GM19035 (cell line): ENCODE measurements around the gene BPGM.

Source experiments
- ATAC-seq: cut with Tn5 transposase; IDR thresholded peaks from one replicate; pipeline ENCODE4 v1.9.1; 2021; ENCODE audit not compliant: unreplicated experiment

BPGM gene

DNA sequence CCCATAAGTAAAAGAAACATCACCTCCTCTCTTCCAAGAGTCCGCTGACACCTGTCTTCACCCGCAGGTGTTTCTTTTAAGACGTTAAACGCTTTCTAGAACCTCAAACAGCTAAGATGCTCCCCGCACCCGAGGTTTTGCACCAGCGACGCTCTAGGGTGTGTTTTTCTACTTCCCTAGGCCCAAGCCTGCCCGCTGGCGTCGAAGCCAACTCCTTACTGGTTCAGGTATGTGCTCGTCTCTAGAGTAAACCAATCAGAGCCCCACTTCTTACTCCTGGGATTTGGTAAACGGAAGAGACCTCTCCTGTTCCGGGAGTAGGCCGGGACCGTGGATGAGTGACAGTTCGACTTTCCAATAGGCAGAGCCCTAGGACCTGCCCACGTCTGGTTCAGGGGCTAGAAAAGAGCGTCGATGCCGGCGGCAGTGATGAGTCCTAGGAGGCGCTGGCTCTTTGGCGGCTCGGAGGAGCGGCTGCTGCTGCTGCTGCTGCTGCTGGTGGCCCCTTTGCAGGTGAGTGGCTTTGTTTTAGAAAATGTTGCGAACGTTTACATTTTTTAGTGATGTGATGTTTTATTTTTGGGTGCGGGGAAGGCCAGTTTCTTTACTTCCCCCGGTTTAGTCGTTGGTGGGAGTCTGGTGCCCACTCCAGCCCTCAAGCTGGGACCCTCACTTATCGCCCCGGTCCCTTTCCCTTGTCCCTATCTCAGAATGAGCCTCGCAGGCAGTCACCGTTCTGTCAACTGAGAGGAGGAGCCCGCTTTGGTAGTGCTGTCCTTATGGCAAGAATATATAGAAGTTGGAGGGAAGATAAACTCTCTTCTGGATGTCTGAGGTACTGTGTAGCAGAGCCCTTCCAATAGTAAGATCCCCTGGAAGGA is at the start of gene BPGM:
BPGM (plus strand) TSS at position 429 of the 881 bp plus-strand sequence. CDS start 14,655 bp downstream, outside the sequence.
- ATAC-seq, result peak; percentile 98

DNA sequence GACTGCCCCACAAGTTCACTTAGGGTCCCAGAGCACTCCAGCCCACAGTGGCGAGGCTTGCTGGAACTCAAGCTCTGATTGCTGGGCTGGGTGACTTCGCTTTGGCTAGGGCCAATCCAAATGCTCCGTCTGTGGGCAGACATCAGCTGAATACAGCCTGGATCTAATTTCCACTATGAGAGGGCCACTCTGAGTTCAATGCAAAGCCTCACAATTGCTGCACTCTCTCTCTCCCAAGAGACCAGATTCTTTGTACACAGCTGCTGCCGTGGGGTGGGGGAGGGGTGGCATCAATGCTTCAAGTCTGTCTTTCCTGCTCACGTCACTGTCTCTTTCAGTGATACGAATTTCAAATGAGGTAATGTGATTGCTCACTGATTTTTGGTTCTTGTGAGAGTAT is 47.3 kb upstream of the BPGM start:
- no peak for ATAC-seq

DNA sequence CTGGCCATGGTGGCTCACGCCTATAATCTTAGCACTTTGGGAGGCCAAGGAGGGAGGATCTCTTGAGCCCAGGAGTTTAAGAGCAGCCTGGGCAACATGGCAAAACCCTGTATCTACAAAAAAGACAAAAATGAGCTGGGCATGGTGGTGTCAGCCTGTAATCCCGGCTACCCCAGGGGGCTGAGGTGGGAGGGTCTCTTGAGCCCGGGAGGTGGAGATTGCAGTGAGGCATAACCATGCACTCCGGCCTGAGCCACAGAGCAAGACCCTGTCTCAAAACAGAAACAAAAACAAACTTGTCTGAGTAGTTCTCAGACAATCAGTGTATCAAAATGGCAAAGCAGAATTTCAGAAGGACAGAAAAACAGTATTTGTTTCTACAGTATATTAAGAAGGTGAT is 45.2 kb upstream of the BPGM start:
- no peak for ATAC-seq

DNA sequence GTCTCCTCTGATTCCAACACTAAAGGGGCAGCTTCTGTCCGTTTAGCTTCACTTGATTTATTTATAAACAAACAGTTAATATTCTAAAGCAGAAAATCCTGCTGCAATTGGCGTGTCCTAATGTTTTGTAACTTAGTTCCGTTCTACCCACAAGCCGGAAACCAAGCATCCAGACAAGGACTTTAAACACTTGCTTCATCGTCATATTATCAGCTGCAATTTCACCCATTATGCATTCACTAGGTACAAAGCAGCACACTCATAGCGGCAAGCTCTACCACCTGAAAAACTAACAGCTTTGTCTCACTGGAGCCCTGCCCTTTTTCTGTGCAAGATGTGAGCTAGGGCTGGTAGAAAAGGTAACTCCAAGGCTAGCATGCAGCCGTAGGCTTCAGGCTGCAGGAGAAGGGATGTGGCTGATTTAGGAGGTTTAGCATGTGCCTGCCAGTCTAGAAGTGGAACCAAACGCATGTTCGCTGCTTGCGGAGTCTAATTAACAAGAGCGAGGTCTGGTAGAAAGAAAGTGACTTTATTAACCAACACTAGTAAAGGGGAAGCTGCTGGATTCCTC is 43.7 kb upstream of the BPGM start:
- no peak for ATAC-seq

DNA sequence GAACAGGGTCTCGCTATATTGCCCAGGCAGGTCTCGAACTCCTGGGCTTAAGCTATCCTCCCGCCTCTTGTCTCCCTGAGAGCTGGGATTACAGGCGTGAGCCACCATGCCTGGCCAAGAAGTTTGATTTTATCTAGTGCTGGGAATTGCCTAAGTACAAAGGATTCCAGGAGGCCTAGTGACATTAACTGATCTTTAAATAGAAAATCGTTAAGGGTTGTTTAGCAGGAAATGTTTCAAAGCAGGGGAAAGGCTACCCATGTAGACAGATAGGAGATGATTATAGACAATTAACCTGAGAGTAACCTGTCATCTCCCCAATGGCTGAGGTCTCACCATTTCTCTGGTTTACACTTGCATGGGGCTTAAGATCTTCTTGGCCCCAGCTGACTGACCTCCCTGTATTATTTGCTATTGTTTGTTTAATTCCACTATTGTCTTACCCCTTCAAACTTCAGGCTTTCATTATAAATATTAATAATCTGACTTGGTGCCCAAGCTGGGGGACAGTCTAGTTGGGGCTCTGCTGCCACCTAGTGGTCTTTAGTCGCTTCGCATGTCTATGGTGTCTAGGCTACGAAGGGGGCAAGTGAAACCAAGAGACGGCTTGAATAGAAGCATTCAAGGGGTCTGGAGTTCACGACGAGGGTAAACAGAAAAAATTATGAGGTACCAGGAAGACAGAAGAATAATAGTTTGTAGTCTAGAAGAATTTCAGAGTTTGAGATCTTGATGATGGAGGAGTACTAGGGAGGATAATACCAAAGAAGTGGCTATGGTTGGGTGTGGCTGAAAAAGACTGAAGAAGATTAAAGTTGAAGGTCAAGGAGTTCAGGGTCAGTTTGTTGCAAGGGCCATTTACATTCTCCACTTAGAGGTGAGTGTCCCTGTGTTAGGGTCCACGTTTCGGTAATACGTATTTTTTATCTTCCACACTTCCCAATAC is 40.4 kb upstream of the BPGM start:
- ATAC-seq, result peak; percentile 85

DNA sequence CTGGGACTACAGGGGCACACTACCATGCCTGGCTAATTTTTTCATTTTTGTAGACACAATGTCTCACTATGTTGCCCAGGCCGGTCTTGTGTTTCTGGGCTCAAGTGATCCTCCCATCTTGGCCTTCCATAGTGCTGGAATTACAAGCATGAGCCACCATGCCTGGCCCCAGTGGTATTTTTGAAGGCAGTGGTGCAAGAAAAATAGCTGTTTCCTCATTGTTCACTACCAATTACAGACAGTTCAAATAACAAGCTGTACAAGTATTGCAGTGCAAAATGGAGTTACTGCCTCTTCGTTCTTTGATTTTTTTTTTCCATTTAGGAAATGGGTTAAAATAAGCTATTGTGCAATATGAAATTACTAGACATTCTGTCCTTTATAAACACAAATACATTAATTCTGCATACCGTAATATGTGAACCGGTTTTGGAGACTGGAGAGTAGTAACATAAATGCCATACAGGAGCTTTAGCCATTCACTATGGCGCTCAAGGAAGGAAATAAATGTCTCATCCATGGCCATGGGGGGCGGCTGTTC is 35.0 kb upstream of the BPGM start:
- ATAC-seq, result no peak

DNA sequence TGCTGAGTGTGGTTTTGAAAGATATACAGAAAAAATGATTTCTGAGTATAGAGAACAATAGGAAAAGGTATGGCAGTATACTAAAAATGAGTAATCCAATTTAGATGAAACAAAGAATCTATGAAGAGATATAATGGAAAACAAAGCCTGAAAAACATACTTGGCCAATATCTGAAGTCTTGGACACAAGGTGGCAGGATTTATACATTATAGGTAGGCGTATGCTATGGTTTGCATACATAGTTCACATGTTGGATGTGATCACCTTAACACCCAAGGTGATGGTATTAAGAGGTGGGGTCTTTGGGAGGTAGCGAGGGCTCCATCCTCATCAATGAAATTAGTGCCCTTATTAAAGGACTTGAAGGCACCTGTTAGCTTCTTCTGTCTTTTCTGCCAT is 34.5 kb upstream of the BPGM start:
- ATAC-seq, result no peak

DNA sequence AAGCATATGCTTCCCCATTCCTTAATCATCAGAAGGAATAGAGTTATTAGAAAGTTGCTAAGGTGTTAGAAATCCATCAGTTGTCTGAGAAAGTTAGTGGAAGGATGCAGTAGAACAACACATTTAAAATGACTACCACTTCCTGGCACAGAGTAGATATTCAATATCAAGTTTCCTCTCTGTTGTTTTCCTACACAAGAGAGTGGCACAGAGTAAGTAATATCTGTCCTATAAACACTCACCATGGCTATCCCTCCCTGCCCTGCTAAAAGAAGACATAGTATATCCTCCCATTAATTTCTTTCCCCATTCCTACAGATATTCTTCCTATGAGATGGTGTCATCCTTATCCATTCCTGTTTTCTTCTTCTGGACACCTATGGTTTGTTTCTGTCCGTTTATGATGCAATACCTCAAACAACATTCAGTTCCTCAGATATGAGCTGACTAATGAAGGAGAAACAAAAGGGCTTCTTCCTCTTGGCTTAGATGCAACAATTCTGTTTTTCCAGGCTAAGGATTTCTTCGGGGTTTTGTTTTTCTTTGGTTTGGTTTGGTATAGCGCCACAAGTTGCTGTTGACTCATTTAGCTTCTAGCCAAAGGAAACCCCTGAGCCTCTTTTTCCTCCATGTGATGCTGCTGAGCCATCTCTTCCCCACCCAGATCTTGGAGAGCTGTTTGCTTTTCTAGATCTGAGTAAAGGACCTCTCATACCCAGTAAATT is 32.9 kb upstream of the BPGM start:
- ATAC-seq, result no peak

DNA sequence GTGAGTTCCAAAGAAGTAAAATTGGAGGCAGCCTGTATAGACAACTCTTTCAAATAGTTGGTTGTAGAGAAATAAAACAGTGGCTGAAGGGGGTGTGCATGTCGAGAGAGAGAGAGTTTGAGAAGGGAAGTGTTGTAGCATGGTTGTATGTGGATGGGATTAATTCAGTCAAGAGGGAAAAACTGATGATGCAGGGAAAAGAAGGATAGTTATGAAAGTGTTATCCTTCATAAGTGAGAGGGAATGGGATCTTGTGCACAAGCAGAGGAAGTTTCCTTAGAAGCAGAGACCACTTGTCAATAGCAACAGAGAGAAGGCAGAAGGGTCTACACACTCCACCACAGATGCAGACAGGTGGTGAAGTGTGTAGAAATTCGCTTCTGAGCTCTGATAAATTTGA is 30.0 kb upstream of the BPGM start:
- no peak for ATAC-seq

DNA sequence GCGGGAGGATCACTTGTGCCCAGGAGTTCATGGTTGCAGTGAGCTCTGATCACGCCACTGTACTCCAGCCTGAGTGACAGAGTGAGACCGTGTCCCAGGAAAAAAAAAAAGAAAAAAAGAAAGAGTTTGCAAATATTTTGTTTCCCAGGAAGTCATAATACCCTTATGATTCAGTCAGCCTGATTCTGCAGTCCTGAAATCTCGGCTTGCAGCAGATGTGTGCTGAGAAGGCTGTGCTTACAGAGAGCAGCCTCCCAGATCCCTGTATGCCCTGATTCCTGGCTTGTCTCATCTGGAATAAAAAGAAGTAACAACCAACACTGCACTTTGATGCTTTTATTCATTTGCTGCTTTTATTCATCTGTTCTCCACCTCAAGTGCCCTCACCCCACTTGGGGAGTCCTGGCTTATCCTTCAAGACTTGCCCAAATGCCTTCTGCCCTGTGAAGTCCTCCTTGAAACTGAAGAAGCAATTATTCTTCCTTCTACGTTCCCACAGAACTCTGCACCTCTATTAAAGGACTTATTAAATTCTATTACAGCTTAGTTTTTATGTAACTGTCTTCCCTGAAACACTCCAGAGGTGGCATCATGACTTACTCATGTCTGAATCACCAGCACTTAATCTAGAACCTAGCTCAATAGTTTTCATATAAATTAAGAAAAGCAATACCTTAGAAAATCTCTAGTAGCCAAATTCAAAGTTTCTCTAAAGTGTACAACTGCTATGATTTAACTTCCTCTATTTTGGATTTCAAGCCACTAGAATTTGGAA is 27.7 kb upstream of the BPGM start:
- no peak for ATAC-seq

DNA sequence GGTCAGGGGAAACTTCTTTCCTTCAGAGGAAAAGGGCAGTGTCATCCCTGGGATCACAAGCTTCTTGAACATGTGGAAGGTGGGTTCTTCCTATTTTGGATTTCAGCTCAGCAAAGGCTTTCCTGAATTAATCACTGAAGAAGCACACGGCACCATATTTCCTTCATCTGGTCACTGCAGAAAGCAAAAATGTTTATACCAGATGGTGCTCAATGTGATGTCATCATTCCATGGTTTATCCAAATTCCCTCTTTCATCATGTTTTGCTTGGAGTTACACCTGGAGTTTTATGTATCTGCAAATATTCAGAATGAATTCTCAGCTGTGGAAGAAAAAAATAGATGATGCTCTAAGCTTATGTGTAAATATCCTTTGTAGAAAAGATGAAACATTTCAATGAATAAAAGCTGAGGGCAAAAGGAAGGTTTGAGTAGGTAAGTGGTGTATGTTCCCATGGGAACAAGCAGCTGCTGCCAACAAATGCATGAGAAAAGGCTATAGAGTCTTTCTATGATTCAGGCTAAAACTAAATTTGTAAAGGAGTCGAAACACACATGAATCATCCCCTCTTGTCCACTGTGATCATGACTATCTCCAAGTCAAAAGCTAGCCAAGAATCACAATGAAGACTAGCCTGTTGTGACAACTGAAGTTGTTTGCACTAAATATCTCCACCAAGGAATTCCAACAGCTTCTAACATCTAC is 26.9 kb upstream of the BPGM start:
- ATAC-seq, result no peak

DNA sequence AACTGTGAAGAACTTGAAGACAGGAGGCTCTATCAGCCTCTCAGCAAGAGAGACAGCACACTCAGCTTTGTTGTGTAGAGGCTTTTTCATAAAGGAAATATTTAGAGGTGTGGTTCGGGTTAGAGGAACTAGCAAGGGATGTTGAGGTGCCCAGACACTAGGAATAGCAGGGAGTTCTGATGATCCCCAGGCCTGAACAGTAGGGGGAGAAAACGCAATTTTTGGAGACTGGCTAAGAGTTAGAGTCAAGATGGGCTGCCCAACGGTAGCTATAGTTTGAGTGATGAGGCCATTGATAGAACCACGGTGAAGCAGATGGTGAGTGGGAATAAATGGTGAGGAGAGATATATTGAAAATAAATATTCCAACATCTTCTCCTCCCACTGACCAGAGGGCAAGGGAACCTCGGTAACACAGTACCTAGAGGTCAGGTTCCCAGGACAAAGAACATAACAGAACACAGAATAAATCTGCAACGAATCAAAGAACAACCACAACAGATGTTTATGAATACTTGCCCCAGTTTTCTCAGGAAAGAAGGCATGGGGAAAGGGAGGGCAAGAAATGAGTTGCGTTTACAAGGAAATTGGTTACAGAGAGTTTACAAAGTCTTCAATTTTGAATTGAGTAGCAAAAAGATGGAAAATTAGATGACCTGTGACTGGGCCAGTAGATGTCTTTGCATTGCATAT is 24.2 kb upstream of the BPGM start:
- ATAC-seq, result no peak

DNA sequence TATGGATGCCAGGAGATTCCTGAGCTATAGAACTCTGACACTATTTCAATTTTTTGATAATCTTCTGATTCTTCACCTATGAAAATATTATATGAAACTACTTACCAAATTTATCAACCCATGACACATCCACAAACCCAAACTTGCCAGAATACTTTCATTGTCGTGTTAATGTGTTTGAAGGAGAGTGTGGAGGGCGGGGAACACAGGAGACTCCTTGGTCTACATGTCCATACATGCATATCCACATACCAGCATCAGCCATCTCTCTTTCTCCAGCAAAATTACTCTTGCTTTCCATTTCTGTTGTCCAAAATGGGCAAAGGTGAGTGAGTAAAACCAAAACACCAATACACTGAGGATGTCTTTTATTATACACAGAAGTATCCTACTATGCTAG is 23.5 kb upstream of the BPGM start:
- ATAC-seq, result no peak

DNA sequence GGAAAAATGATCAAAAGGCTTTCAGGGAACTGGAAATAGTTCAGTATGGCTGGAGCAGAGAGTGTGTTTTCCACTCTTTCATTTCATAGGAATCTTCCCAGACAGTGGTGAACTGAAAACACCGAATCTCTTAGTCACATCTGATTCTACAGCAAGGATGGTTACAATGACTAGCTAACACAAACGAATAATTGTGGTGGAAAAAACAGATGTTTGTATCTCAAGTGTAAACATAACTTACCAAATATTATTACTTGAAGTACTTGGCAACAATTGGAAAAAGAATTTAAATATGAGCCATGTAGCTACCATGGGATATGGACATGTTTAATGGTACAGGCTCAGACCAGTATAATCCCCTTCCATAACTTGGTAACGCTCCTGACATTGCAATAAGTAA is 21.1 kb upstream of the BPGM start:
- no peak for ATAC-seq

DNA sequence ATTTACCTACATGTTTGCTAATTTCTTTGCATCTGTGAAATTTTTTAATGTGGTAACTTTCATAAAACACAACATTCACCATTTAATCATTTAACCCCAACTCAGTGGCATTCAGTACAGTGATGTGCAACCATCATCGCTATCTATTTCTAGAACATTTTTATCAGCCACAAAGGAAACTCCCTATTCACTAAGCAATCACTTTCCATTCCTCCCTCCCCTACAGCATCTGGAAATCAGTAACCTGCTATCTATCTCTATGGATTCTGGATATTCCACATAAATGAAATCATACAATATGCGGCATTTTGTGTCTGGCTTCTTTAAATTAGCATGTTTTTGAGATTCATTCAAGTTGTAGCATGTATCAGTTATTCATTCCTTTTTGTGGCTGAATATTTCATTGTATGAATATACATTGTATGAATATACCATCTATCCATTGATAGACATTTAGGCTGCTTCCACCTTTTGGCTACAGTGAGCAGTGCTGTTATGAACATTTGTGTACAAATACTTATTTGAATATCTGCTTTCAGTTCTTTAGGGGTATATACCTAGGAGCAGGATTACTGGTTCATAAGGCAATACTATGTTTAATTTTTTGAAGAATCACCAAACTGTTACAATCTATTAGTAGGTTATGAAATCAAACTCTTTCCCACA is 19.4 kb upstream of the BPGM start:
- no peak for ATAC-seq

DNA sequence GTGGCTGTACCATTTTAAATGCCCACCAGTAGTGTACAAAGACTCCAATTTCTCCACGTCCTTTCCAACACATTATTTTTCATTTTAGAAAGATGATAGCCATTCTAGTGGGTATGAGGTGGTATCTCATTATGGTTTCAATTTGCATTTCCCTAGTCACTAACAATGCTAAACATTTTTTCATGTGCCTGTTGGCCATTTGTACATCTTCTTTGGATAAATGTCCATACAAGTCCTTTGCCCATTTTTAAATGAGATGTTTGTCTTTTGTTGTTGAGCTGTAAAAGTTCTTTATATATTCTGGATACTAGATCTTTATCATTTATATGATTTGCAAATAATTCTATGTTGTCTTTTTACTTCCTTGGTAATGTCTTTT is 18.9 kb upstream of the BPGM start:
- no peak for ATAC-seq

DNA sequence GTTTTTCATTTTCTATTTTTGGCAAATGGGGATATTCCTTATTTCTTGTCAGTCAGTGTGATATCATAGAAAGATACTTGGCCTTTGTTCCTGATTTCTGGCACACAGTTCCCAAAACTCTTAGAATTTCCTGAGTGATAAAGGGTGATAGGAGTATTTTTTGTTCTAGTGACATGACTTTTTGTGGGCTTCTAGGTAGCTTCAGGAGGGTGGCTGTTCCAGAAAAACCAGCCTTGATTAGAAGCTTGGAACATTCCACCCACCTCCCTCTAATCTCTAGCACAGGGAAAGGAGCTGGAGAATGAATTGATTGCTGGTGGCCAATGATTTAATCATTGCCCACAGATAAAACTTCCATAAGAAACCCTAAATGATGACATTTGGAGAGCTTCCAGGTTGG is 17.2 kb upstream of the BPGM start:
- ATAC-seq, result no peak

DNA sequence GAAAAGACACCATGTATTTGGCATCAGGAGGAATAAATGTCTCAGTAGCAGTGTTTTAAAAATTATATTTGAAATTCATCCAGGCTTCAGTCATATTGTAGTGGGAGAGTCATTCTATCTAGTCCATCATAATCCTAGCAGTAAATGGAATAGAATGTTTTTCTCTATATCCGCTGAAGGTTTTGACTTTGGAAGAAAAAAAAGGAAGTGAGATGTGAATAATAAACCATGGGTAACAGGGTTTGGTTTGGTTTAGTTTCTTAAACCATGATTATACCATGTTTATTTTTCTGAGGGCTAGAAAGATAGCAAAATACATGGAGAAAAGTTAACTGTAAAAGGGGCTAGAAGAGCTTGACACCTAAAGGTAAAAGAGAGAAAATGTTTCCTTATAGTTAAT is 16.4 kb upstream of the BPGM start:
- ATAC-seq, result no peak
